DMS 273 (cell line): ENCODE data around the gene APMAP.
"Not testable (repeated sequence)": the region's sequence is repeated elsewhere in the genome, so short reads cannot be mapped to it uniquely, and the experiment has no call there.

Experiments
- DNase-seq: peaks from one replicate; lab custom pipeline; 2025; ENCODE audit not compliant: unreplicated experiment; lab: John Stamatoyannopoulos, UW

APMAP gene

GRCh38 chr20:25008388-25009217 lies 16.1 kb upstream of the APMAP start:
- no peak for DNase-seq

GRCh38 chr20:25007491-25008305 lies 15.1 kb upstream of the APMAP start:
- no peak for DNase-seq

- no peak for DNase-seq
Measured at GRCh38 chr20:25006431-25007167, 14.0 kb upstream of the APMAP start.

- DNase-seq, result peak; percentile 28
Measured at GRCh38 chr20:25005661-25006060, 13.1 kb upstream of the APMAP start.

GRCh38 chr20:25005220-25005619 lies 12.7 kb upstream of the APMAP start:
- peak; percentile 34 for DNase-seq

GRCh38 chr20:25003002-25003401 lies 10.5 kb upstream of the APMAP start:
- no peak for DNase-seq

- DNase-seq, result not testable (repeated sequence)
Measured at GRCh38 chr20:25001323-25001722, 8.8 kb upstream of the APMAP start.

GRCh38 chr20:25000268-25000801 lies 7.8 kb upstream of the APMAP start:
- DNase-seq, result peak; percentile 70

- no peak for DNase-seq
Measured at GRCh38 chr20:24999568-24999967, 7.0 kb upstream of the APMAP start.

- no peak for DNase-seq
Measured at GRCh38 chr20:24998631-24999445, 6.3 kb upstream of the APMAP start.

GRCh38 chr20:24998121-24998520 lies 5.6 kb upstream of the APMAP start:
- DNase-seq, result no peak

- no peak for DNase-seq
Measured at GRCh38 chr20:24996449-24997377, 4.2 kb upstream of the APMAP start.

GRCh38 chr20:24995741-24996448 lies 3.3 kb upstream of the APMAP start:
- peak; percentile 26 for DNase-seq

GRCh38 chr20:24994470-24995368 lies 2.2 kb upstream of the APMAP start:
- DNase-seq, result peak; percentile 89

- no peak for DNase-seq
Measured at GRCh38 chr20:24994186-24994465, 1.6 kb upstream of the APMAP start.

- peak; percentile 73 for DNase-seq
Measured at GRCh38 chr20:24993337-24994185, 1.0 kb upstream of the APMAP start.

GRCh38 chr20:24991897-24992486 lies 559 bp downstream of the APMAP start:
- peak; percentile 65 for DNase-seq
